Measurements from ENCODE around the gene UNC5B. TPM values are rescaled to one million over a fixed set of nuclear protein-coding genes. Genes with fewer than 3 reads are reported as not detected.
"Not testable (repeated sequence)": the region's sequence is repeated elsewhere in the genome, so short reads cannot be mapped to it uniquely, and the experiment has no call there.

Gene UNC5B
- polyA plus RNA-seq, 1 experiment: 8.1 TPM

DNA sequence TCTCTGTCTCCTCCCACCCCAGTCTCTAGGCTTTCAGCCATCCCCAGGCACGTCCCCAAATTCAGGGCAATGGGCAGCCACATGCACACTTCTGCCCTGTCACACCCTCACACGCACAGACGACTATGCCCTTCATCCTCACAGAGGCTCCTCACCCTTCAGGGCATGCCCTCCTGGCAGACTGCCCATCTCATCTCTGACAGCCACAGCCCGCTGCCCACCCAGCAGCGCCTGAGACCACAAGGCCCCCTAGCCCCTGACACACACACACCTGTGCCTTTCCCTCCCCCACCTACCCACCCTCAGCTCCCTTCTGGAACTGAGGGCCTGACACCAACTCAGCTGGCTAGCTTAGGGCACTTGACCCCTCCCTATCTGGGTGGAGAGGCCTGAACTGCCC is 83.7 kb downstream of the UNC5B start:
- TF ChIP-seq, protein P1, sequence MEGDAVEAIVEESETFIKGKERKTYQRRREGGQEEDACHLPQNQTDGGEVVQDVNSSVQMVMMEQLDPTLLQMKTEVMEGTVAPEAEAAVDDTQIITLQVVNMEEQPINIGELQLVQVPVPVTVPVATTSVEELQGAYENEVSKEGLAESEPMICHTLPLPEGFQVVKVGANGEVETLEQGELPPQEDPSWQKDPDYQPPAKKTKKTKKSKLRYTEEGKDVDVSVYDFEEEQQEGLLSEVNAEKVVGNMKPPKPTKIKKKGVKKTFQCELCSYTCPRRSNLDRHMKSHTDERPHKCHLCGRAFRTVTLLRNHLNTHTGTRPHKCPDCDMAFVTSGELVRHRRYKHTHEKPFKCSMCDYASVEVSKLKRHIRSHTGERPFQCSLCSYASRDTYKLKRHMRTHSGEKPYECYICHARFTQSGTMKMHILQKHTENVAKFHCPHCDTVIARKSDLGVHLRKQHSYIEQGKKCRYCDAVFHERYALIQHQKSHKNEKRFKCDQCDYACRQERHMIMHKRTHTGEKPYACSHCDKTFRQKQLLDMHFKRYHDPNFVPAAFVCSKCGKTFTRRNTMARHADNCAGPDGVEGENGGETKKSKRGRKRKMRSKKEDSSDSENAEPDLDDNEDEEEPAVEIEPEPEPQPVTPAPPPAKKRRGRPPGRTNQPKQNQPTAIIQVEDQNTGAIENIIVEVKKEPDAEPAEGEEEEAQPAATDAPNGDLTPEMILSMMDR (IDR thresholded peaks at IDR 0.05; ENCODE audit: low read depth, low read length): no peak
- H3K27me3 ChIP-seq (ENCODE audit: control insufficient read depth, insufficient read depth, low read length): no peaks in the 10 kb centered on the region
- ChIA-PET CTCF (no interaction called here), POLR2A (no interaction called here)
- H3K9me3 ChIP-seq (ENCODE audit: control insufficient read depth, insufficient read depth, low read length): no peaks in the 10 kb centered on the region
- no peak overlapping the region for H3K4me3 ChIP-seq (ENCODE audit: low read depth, low read length)
- no peak overlapping the region for H3K27ac ChIP-seq (ENCODE audit: low read depth, low read length)
- DNase-seq (ENCODE audit: low read depth, low spot score): no peak

DNA sequence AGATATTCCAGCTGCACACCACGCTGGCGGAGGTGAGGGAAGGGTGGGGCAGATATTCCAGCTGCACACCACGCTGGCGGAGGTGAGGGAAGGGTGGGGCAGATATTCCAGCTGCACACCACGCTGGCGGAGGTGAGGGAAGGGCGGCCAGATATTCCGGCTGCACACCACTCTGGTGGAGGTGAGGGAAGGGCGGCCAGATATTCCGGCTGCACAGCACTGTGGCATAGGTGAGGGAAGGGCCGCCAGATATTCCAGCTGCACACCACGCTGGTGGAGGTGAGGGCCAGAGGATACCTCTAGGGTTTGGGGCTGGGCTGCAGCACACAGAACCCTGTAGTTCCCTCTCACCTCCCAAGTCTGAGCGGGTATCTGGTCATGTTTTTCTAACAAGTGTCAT is 84.4 kb downstream of the UNC5B start:
- DNase-seq (ENCODE audit: low read depth, low spot score); H3K4me3 ChIP-seq (ENCODE audit: low read depth, low read length); H3K9me3 ChIP-seq (ENCODE audit: control insufficient read depth, insufficient read depth, low read length); CTCF ChIA-PET; H3K27me3 ChIP-seq (ENCODE audit: control insufficient read depth, insufficient read depth, low read length); POLR2A ChIA-PET; H3K27ac ChIP-seq (ENCODE audit: low read depth, low read length): not testable (repeated sequence)

DNA sequence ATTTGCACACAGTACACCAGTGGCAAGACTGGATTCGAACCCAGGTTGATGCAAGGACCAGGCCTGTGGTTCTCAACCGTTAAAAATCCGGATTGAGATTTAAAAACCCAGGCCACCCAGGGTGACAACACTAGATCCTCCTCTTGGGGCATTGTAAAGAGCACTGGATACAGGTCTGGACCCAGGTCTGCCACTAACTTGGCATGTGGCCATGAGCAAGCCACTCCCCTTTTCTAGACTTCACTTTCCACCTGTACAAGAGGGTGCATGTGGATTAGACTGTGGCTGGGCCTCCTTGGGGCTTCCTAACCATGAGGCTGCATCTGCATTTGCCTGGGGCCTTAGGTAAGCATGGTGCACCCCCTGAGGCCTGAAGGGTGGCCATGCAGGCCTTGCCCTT is 85.0 kb downstream of the UNC5B start:
- no peak overlapping the region for H3K4me3 ChIP-seq (ENCODE audit: low read depth, low read length)
- CTCF ChIA-PET: no interaction called here
- DNase-seq (ENCODE audit: low read depth, low spot score): no peak
- H3K27me3 ChIP-seq (ENCODE audit: control insufficient read depth, insufficient read depth, low read length): no peaks in the 10 kb centered on the region
- TF ChIP-seq, protein P1 (IDR thresholded peaks at IDR 0.05; ENCODE audit: low read depth, low read length): no peak
- no peaks in the 10 kb centered on the region for H3K9me3 ChIP-seq (ENCODE audit: control insufficient read depth, insufficient read depth, low read length)
- H3K27ac ChIP-seq (ENCODE audit: low read depth, low read length): no peak overlapping the region
- POLR2A ChIA-PET: no interaction called here

DNA sequence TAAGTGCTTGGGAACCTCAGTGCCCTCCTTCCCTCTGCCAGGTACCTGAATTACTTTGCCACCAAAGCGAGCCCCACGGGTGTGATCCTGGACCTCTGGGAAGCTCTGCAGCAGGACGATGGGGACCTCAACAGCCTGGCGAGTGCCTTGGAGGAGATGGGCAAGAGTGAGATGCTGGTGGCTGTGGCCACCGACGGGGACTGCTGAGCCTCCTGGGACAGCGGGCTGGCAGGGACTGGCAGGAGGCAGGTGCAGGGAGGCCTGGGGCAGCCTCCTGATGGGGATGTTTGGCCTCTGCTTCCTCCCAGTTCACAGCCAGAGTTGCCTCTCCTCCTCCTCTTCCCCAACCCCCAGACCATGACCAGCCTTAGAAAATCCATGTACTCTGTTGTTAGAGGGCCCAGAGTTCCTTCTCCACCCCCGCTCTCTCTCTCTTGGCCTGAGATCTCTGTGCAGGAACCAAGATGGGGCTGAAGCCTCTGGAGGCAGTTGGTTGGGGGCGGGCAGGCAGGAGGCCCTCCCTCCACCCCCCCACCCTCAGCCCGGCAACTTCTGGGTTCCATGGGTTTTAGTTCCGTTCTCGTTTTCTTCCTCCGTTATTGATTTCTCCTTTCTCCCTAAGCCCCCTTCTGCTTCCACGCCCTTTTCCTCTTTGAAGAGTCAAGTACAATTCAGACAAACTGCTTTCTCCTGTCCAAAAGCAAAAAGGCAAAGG is 86.9 kb downstream of the UNC5B start:
- DNase-seq (ENCODE audit: low read depth, low spot score): no peak
- no peak overlapping the region for H3K27ac ChIP-seq (ENCODE audit: low read depth, low read length)
- H3K27me3 ChIP-seq (ENCODE audit: control insufficient read depth, insufficient read depth, low read length): no peaks in the 10 kb centered on the region
- H3K4me3 ChIP-seq (ENCODE audit: low read depth, low read length): no peak overlapping the region
- ChIA-PET POLR2A (no interaction called here), CTCF (interaction anchor here (0.7 kb wide), 1 partner anchor 10 kb away, joined by 4 read pairs; no protein-coding TSS in a partner anchor)
- H3K9me3 ChIP-seq (ENCODE audit: control insufficient read depth, insufficient read depth, low read length): no peaks in the 10 kb centered on the region
- TF ChIP-seq, protein P1 (IDR thresholded peaks at IDR 0.05; ENCODE audit: low read depth, low read length): no peak

DNA sequence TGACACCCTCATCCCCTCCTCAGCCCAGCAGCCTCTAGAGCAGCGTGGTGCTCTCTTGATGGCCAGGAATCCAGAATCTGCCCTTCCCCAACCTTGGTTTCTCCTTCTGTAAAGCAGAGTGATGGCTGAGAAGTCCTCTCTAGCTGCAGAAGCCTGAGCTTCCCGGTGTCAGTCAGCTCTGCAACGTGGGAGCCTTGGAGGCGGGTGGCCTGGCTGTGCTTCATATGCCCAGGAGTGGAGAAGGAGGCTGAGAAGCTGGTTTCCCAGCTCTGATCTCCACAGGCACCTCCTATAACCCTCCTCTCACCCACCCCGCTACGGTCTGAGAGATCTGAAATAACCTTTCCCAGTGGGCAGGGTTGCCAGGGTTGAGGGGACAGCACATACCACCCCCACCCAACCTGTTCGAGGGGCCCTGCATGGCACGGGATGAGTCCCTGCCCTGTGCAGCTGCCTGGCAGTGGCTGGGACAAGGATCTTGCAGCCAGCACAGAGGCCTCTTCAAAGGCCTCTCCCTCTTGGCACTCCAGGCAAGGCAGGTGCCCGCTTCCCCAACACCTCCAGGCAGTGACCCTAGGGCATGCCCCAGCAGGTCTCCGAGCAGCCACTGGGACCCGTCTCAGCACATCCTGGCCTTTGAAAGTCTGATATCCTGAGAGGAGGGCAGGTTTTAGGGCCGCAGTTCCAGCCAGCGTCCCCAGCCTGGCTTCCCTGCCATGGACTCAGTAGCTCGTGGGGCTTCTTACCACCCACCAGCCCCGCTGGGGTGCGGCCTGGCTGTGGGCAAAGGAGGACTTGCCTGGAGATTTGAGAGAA is 88.4 kb downstream of the UNC5B start:
- Histone ChIP-seq H3K9me3 (ENCODE audit: control insufficient read depth, insufficient read depth, low read length) (no peaks in the 10 kb centered on the region), H3K4me3 (ENCODE audit: low read depth, low read length) (no peak overlapping the region), H3K27me3 (ENCODE audit: control insufficient read depth, insufficient read depth, low read length) (no peaks in the 10 kb centered on the region), H3K27ac (ENCODE audit: low read depth, low read length) (no peak overlapping the region)
- no peak for DNase-seq (ENCODE audit: low read depth, low spot score)
- CTCF ChIA-PET: interaction anchor here (0.5 kb wide), 1 partner anchor 940 kb away, joined by 3 read pairs; no protein-coding TSS in a partner anchor
- TF ChIP-seq, protein P1 (IDR thresholded peaks at IDR 0.05; ENCODE audit: low read depth, low read length): no peak
- POLR2A ChIA-PET: interaction anchor here (0.6 kb wide), 1 partner anchor 715 kb away, joined by 6 read pairs; no protein-coding TSS in a partner anchor
